A673 (cell line): ENCODE results near the gene PCSK1N.

Experiments
- EZH2 ChIP-seq: fragments of 200-600 bp; sonication (generic); IDR thresholded peaks from 2 replicates; pipeline ENCODE4 v1.6.1; 2017; ENCODE audit warnings: borderline replicate concordance, low read depth, mild to moderate bottlenecking, mixed read lengths, antibody characterized with exemption, low read length; ENCODE audit not compliant: poor library complexity, severe bottlenecking
- TF ChIP-seq, protein P1 (sequence below): fragments of 300-800, 200-600 bp; sonication (generic); conservative IDR thresholded peaks from 2 replicates; pipeline ENCODE4 v1.5.1; 2017; ENCODE audit warnings: low read depth, mild to moderate bottlenecking, antibody characterized with exemption, low read length, moderate library complexity, mixed read lengths

DNA sequence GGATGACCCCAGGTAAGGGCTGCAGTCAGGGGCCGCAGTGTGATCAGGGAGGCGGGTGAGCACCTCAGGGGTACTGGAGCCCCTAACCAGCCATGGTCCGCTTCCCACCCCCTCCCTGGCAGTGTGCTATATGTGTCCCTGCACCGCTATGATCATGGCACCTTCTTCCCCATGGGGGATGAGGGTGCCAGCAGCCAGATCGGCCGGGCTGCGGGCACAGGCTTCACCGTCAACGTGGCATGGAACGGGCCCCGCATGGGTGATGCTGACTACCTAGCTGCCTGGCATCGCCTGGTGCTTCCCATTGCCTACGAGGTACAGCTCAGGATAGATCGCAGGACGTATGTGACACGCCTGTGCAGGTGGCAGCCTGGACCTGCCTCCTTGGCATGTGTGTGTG, 17.3 kb downstream of the PCSK1N start:
- TF ChIP-seq, protein P1, sequence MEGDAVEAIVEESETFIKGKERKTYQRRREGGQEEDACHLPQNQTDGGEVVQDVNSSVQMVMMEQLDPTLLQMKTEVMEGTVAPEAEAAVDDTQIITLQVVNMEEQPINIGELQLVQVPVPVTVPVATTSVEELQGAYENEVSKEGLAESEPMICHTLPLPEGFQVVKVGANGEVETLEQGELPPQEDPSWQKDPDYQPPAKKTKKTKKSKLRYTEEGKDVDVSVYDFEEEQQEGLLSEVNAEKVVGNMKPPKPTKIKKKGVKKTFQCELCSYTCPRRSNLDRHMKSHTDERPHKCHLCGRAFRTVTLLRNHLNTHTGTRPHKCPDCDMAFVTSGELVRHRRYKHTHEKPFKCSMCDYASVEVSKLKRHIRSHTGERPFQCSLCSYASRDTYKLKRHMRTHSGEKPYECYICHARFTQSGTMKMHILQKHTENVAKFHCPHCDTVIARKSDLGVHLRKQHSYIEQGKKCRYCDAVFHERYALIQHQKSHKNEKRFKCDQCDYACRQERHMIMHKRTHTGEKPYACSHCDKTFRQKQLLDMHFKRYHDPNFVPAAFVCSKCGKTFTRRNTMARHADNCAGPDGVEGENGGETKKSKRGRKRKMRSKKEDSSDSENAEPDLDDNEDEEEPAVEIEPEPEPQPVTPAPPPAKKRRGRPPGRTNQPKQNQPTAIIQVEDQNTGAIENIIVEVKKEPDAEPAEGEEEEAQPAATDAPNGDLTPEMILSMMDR = no peak
- no peak for TF ChIP-seq EZH2
